Activated naive CD4-positive, alpha-beta T cell treated with anti-CD3 and anti-CD28 coated beads for 36 hours (primary cell): ENCODE data around the gene B4GALT4. TPM values are rescaled to one million over a fixed set of nuclear protein-coding genes. Genes with fewer than 3 reads are reported as not detected.
"Not testable (repeated sequence)": the region's sequence is repeated elsewhere in the genome, so short reads cannot be mapped to it uniquely, and the experiment has no call there.

Source experiments
- CTCF ChIA-PET: fragments of 350-600 bp; sonication (Branson Sonifier 250); formaldehyde crosslinking; loops from one replicate; lab custom pipeline; 2021; ENCODE audit warnings: antibody characterized with exemption; lab: Charles Lee
- DNase-seq: peaks from one replicate; pipeline ENCODE4 v3.0.0-alpha.2; 2020
- H3K27ac Mint-ChIP-seq: one replicate; pipeline ENCODE4 v1.8.0; 2021; ENCODE audit warnings: mild to moderate bottlenecking, mixed read lengths
- H3K27me3 Mint-ChIP-seq: one replicate; pipeline ENCODE4 v1.8.0; 2021; ENCODE audit warnings: low read depth, mixed read lengths
- H3K36me3 Mint-ChIP-seq: one replicate; pipeline ENCODE4 v1.8.0; 2021; ENCODE audit warnings: low read depth, mixed read lengths
- H3K4me1 Mint-ChIP-seq: one replicate; pipeline ENCODE4 v1.8.0; 2021; ENCODE audit warnings: low read depth, mixed read lengths
- H3K4me3 Mint-ChIP-seq: one replicate; pipeline ENCODE4 v1.8.0; 2021; ENCODE audit warnings: mild to moderate bottlenecking, moderate library complexity, mixed read lengths
- H3K9me3 Mint-ChIP-seq: one replicate; pipeline ENCODE4 v1.8.0; 2021; ENCODE audit warnings: mixed read lengths
- intact Hi-C: fragments of 100-400 bp; cut with micrococcal nuclease; formaldehyde crosslinking; loops from one replicate; pipeline ENCODE4 v1.15.1; 2023
- total RNA-seq, 2 experiments: library from RNA; stranded (reverse); gene quantifications; one replicate each; pipeline ENCODE4 v1.2.3, GENCODE V29; 2021

Gene B4GALT4
- total RNA-seq: 10 to 100 TPM; 22.0 to 22.8 TPM

- peaks cover 10% of the 10 kb centered on the region for H3K36me3 Mint-ChIP-seq
- peaks cover 31% of the 10 kb centered on the region for H3K4me1 Mint-ChIP-seq
- peak; percentile 70 for DNase-seq
- peak within 1 kb of the TSS; percentile 96 for H3K27ac Mint-ChIP-seq
- peak within 1 kb of the TSS; percentile 88 for H3K4me3 Mint-ChIP-seq
- H3K9me3 Mint-ChIP-seq: no peaks in the 10 kb centered on the region
- CTCF ChIA-PET: interaction anchor here (0.6 to 3.2 kb wide), 47 partner anchors 10 to 440 kb away, joined by 3 to 89 read pairs (median 4); partner anchors contain the start of genes ARHGAP31, IGSF11 and TEX55
- intact Hi-C loops: loop anchor here (1.0 to 2.0 kb wide), 17 partner anchors 22 to 854 kb away; partner anchors contain the start of genes COX17, GSK3B, TIMMDC1 and TMEM39A
- no peaks in the 10 kb centered on the region for H3K27me3 Mint-ChIP-seq
Observed at GRCh38 chr3:119240591-119241434, at the start of gene B4GALT4. B4GALT4 (minus strand) TSS chr3:119240878; CDS start chr3:119230099, 10,779 bp downstream.

- Mint-ChIP-seq H3K9me3 (peaks cover 22% of the 10 kb centered on the region), H3K4me3 (no peak overlapping the region), H3K27ac (no peak overlapping the region), H3K36me3 (peaks cover 3% of the 10 kb centered on the region), H3K4me1 (peaks cover 17% of the 10 kb centered on the region), H3K27me3 (no peaks in the 10 kb centered on the region)
- no peak for DNase-seq
- intact Hi-C loops: loop anchor here (1.0 kb wide), 1 partner anchor 412 kb away; no protein-coding TSS in a partner anchor
- CTCF ChIA-PET: interaction anchor here (0.6 to 1.6 kb wide), 3 partner anchors 14 to 63 kb away, joined by 5 to 6 read pairs (median 5); no protein-coding TSS in a partner anchor
Observed at GRCh38 chr3:119289404-119289770, 48.7 kb upstream of the B4GALT4 start.

GRCh38 chr3:119288669-119289403 lies 48.2 kb upstream of the B4GALT4 start:
- Mint-ChIP-seq H3K9me3 (peaks cover 22% of the 10 kb centered on the region), H3K4me1 (peaks cover 16% of the 10 kb centered on the region), H3K4me3 (no peak overlapping the region), H3K36me3 (peaks cover 3% of the 10 kb centered on the region), H3K27me3 (no peaks in the 10 kb centered on the region), H3K27ac (no peak overlapping the region)
- intact Hi-C loops: loop anchor here (1.0 kb wide), 1 partner anchor 412 kb away; no protein-coding TSS in a partner anchor
- DNase-seq: no peak
- CTCF ChIA-PET: interaction anchor here (0.5 to 1.4 kb wide), 2 partner anchors 13 to 229 kb away, joined by 3 to 5 read pairs; no protein-coding TSS in a partner anchor

DNA sequence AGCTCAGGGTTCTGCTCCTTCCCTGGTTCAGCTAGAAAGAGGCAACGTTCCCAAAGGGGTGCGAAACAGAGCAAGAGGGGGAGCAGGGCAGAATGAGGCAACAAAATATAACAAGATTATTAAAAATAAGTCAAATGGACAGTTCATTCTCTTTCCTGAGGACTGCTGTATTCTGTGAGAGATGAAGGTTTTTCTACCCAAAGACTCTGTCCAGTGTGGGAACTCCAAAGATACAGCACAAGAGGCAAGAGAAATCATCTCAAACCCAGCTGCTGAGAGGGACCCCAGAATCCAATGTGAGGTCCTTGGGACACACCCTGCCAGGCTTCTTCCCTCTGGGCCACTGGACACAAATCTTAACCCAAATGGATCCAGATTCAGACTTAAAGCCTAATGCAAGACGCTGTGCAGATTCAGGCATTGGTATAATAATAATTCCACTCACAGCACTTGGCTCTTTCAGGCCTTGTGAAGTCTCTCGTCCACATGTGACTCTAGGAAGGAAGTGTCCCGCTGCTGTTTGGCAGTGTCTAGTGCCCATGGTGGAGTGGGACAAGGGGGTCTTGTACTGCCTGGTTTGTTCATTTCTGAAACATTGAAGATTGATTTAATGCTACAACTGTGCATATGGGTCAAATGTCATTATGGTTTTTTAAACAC lies 39.0 kb upstream of the B4GALT4 start:
- Mint-ChIP-seq H3K4me1 (peaks cover 16% of the 10 kb centered on the region), H3K36me3 (peaks cover 7% of the 10 kb centered on the region), H3K4me3 (no peak overlapping the region), H3K9me3 (peaks cover 21% of the 10 kb centered on the region), H3K27me3 (no peaks in the 10 kb centered on the region), H3K27ac (no peak overlapping the region)
- intact Hi-C loops: loop anchor here (5.0 to 10.0 kb wide), 2 partner anchors 43 to 1135 kb away; no protein-coding TSS in a partner anchor
- CTCF ChIA-PET: interaction anchor here (0.5 kb wide), 1 partner anchor 367 kb away, joined by 3 read pairs; no protein-coding TSS in a partner anchor
- no peak for DNase-seq

DNA sequence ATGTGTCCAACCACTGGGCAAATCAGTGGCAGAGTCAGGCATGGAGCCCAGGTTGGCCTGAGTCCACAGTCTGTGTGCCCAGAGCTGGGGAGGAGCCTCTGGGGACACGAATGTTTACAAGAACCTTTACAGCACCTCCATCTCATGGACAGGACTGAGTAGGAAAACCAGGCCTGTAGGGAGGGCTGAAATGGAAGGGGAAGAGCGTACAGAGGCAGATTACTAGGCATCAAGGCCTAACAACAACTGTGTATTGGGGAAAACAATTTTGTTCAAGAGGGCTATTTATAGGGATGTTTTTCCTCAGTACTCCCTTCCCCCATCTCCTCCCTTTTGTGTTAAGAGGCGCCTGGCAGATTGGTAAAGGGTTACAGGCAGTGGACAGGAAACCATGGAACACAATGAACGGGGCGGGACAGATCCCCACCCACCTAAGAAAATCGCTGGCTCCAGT lies 38.5 kb upstream of the B4GALT4 start:
- no peak for DNase-seq
- H3K36me3 Mint-ChIP-seq: peaks cover 7% of the 10 kb centered on the region
- no peak overlapping the region for H3K27ac Mint-ChIP-seq
- peaks cover 21% of the 10 kb centered on the region for H3K9me3 Mint-ChIP-seq
- no peaks in the 10 kb centered on the region for H3K27me3 Mint-ChIP-seq
- intact Hi-C loops: loop anchor here (5.0 to 10.0 kb wide), 2 partner anchors 43 to 1136 kb away; no protein-coding TSS in a partner anchor
- no peak overlapping the region for H3K4me3 Mint-ChIP-seq
- H3K4me1 Mint-ChIP-seq: peaks cover 19% of the 10 kb centered on the region
- CTCF ChIA-PET: no interaction called here

DNA sequence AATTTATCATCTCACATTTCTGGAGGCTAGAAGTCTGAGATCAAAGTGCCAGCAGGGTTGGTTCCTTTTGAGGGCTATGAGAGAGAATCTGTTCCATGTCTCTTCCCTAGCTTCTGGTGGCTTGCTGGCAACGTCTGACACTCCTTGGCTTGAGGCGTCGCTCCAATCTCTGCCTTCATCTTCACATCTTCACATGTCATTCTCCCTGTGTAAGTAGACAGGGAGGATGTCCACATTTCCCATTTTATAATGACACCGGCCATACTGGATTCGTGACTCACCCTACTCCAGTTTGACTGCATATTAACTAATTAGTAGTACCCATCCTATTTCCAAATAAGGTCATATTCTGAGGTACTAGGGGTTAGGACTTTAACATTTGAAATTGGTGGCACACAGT lies 36.0 kb upstream of the B4GALT4 start:
- H3K9me3 Mint-ChIP-seq: peaks cover 3% of the 10 kb centered on the region
- peaks cover 19% of the 10 kb centered on the region for H3K4me1 Mint-ChIP-seq
- intact Hi-C loops: loop anchor here (5.0 to 10.0 kb wide), 2 partner anchors 46 to 1138 kb away; no protein-coding TSS in a partner anchor
- peaks cover under 1% of the 10 kb centered on the region for H3K36me3 Mint-ChIP-seq
- no peaks in the 10 kb centered on the region for H3K27me3 Mint-ChIP-seq
- DNase-seq: no peak
- no peak overlapping the region for H3K27ac Mint-ChIP-seq
- CTCF ChIA-PET: interaction anchor here (1.0 to 3.6 kb wide), 6 partner anchors 16 to 284 kb away, joined by 3 to 52 read pairs (median 4); no protein-coding TSS in a partner anchor
- H3K4me3 Mint-ChIP-seq: no peak overlapping the region

- not testable (repeated sequence) for H3K27ac Mint-ChIP-seq, DNase-seq, H3K36me3 Mint-ChIP-seq, H3K27me3 Mint-ChIP-seq, H3K4me3 Mint-ChIP-seq, H3K4me1 Mint-ChIP-seq
- CTCF ChIA-PET: interaction anchor here (1.2 to 1.6 kb wide), 2 partner anchors 83 to 388 kb away, joined by 3 read pairs; no protein-coding TSS in a partner anchor
- H3K9me3 Mint-ChIP-seq: peaks cover 12% of the 10 kb centered on the region
- intact Hi-C loops: loop anchor here (10.0 kb wide), 1 partner anchor 1145 kb away; no protein-coding TSS in a partner anchor
Observed at GRCh38 chr3:119270212-119270611, 29.5 kb upstream of the B4GALT4 start.

GRCh38 chr3:119261055-119261454 lies 20.4 kb upstream of the B4GALT4 start:
- no peak overlapping the region for H3K4me3 Mint-ChIP-seq
- no peak overlapping the region for H3K27ac Mint-ChIP-seq
- intact Hi-C loops: no loop called here
- CTCF ChIA-PET: no interaction called here
- no peaks in the 10 kb centered on the region for H3K36me3 Mint-ChIP-seq
- no peaks in the 10 kb centered on the region for H3K27me3 Mint-ChIP-seq
- DNase-seq: no peak
- peaks cover 3% of the 10 kb centered on the region for H3K4me1 Mint-ChIP-seq
- no peaks in the 10 kb centered on the region for H3K9me3 Mint-ChIP-seq

DNA sequence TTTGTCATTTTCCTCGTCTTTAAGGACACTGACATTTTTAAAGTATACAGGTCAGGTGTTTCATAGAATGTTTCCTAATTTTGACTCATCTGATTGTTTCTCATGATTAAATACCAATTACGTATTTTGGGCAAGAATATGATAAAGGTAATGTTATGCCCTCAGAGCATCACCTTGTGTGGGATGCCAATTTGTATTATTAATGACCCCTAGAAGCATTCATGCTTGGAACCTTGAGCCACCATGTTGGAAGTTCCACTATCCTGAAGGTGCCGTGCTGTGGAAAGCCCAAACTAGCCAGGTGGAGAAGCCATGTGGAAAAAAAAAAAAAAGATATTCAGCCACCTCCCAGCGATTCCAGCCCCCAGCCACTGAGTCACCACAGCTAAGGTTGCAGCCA lies 19.1 kb upstream of the B4GALT4 start:
- no peak overlapping the region for H3K27ac Mint-ChIP-seq
- H3K4me1 Mint-ChIP-seq: peaks cover 3% of the 10 kb centered on the region
- no peaks in the 10 kb centered on the region for H3K36me3 Mint-ChIP-seq
- intact Hi-C loops: no loop called here
- DNase-seq: no peak
- no peaks in the 10 kb centered on the region for H3K9me3 Mint-ChIP-seq
- CTCF ChIA-PET: interaction anchor here (2.9 kb wide), 1 partner anchor 19 kb away, joined by 18 read pairs; the partner anchor contains the start of gene B4GALT4
- H3K27me3 Mint-ChIP-seq: no peaks in the 10 kb centered on the region
- H3K4me3 Mint-ChIP-seq: no peak overlapping the region

GRCh38 chr3:119258915-119259314 lies 18.2 kb upstream of the B4GALT4 start:
- H3K9me3 Mint-ChIP-seq: no peaks in the 10 kb centered on the region

GRCh38 chr3:119257654-119258410 lies 17.2 kb upstream of the B4GALT4 start:
- H3K36me3 Mint-ChIP-seq: no peaks in the 10 kb centered on the region
- CTCF ChIA-PET: interaction anchor here (0.6 to 2.9 kb wide), 3 partner anchors 17 to 197 kb away, joined by 3 to 18 read pairs (median 5); partner anchors contain the start of gene B4GALT4
- no peaks in the 10 kb centered on the region for H3K27me3 Mint-ChIP-seq
- H3K9me3 Mint-ChIP-seq: no peaks in the 10 kb centered on the region
- no peak for DNase-seq
- H3K27ac Mint-ChIP-seq: no peak overlapping the region
- no peak overlapping the region for H3K4me3 Mint-ChIP-seq
- intact Hi-C loops: no loop called here
- peaks cover 3% of the 10 kb centered on the region for H3K4me1 Mint-ChIP-seq

More at GRCh38 chr3:119258915-119259314, 18.2 kb upstream of the B4GALT4 start:
- peaks cover 3% of the 10 kb centered on the region for H3K4me1 Mint-ChIP-seq
- H3K36me3 Mint-ChIP-seq: no peaks in the 10 kb centered on the region
- H3K4me3 Mint-ChIP-seq: no peak overlapping the region
- CTCF ChIA-PET: interaction anchor here (2.9 kb wide), 1 partner anchor 18 kb away, joined by 18 read pairs; the partner anchor contains the start of gene B4GALT4
- no peak overlapping the region for H3K27ac Mint-ChIP-seq
- intact Hi-C loops: no loop called here
- no peaks in the 10 kb centered on the region for H3K27me3 Mint-ChIP-seq
- no peak for DNase-seq
